NCI-H446 (cell line): ENCODE data around the gene KLHL6.

Experiments used
- DNase-seq, 2 experiments: peaks; one replicate each; lab custom pipeline; 2025; lab: John Stamatoyannopoulos, UW

KLHL6 gene

GRCh38 chr3:183564046-183564445 lies 8.5 kb upstream of the KLHL6 start:
- no peak for DNase-seq

DNA sequence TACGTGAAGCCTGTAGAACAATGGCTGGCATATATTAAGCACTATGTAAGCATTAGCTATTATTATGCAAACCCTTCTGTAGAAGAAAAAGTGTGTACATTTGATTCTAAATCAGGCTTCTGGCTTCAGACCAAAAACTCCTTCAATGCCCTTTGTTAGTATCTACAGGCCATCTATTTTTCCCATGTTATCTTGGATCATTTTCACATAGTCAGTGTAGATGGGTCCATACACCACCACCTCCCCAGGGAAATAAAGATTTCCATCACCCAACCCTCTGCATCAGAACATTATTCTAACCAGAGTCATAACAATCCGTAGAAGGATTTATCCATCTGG lies 8.0 kb upstream of the KLHL6 start:
- no peak for DNase-seq

DNA sequence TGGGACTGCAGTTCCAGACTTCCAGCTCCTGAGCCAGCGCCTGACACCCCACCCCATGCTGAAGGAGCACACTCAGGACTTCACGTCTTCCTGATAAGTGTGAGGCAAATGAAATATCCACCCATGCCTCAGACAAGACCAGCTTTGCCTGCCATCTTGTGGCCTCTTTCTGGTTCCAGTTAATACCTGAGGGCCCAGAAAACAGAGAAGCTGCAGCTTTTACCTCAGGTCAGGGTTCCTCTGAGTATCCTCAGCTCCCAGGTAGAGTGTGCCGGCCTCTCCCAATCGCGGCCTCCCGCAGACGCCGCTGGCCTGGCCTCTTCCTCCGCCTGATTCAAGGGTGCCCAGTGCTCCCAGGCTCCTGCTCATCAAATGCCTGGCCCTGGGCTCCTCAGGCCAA lies 5.1 kb upstream of the KLHL6 start:
- no peak for DNase-seq

DNA sequence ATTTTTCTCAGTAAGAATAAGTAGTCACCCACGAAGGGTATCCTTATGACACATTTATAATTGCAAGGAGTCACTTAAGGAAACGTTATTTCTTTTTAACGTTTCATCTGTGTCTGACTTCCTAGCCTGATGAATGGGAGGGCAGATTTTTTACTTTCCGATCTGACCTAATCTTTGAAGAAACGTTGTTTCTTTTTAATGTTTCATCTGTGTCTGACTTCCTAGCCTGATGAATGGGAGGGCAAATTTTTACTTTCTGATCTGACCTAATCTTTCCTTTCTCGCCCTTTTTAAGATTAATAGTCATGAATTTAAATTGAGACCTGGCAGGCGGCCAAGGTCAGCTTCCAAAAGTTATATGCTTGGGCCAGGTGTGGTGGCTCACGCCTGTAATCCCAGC lies 3.0 kb upstream of the KLHL6 start:
- no peak for DNase-seq

- no peak for DNase-seq
These were observed 1.2 kb upstream of the KLHL6 start for GRCh38 chr3:183556722-183557121.

DNA sequence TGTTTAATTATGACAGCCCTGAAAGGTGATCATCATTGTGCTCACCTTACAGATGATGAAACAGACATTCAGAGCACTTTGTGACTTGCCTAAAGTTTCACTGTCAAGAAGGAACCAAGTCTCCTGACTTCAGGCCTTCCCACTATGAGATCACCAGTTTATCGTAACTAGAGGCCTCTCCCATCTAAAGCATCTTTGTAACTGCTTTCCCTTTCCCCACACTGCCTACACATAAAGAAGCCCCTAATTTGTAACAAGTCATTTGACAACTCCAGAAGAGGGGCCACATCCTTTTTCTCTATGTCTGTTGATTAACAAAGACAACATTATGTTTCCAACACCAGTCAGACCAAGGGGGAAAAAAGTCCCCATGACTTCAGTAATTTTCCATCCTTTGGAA lies 1.1 kb downstream of the KLHL6 start:
- DNase-seq = no peak

- no peak for DNase-seq
These were observed 2.0 kb downstream of the KLHL6 start for GRCh38 chr3:183553334-183554026.

DNA sequence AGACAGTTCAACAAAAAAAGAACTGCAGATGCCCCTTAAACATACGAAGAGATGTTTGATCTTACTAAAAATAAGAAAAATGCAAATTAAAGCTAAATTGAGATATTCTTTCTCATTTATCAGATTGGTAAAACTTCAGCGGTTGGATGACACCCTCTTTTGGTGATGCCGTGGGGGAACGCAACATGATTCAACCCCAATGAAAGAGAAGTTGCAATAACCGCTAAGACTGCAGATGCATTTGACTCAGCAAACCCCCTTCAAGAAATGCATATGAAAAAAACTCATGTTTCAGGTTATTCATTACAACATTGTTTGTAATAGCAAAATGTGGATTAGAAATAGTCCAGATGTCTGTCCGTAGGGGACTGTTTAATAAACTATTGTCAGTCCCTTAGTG lies 3.6 kb downstream of the KLHL6 start:
- no peak for DNase-seq

DNA sequence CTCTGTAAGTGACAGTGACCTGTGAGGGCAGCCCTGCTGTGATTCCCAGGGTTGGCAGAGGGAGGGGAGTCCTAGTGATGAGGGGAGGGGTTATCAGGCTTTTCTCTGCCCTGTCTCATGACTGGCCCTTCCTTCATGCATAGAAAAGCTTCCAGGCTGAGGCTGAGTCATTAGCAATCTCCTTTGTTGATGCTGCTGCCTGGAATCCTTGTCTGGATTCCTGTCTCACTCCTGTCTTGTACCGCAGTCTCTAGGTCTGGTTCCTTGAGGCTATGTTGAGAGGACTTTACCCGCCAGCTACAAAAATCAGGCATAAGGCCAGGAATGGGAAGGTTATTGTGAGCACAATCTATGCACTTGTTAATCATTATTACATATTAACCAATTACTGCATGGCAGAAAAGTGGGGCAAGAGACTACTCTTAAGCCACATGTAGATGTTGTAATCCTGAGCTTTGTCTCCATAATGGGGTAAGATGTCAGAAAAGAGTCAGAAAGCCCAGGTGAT lies 7.2 kb downstream of the KLHL6 start:
- no peak for DNase-seq

- DNase-seq = no peak
These were observed 8.9 kb downstream of the KLHL6 start for GRCh38 chr3:183546625-183547024.

- DNase-seq = no peak
These were observed 9.8 kb downstream of the KLHL6 start for GRCh38 chr3:183545708-183546107.

DNA sequence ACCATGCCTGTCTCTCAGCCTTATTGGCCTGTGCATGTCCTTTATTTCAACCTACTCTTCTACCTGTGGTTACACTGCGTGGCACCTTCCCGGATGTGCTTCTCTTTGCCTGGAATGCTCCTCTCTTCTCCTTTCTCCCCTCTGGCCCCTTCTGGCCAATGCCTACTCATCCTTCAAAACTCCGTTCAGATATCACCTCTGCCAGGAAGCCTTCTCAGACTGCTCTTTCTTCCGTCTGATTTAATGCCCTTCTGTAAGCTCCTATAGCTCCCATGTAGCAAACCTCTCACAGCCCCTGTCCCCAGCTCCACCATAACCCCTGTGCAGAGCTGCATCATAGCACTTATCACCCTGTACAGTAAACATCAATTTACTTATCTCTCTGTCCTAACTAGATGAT lies 13.2 kb downstream of the KLHL6 start:
- DNase-seq = no peak

DNA sequence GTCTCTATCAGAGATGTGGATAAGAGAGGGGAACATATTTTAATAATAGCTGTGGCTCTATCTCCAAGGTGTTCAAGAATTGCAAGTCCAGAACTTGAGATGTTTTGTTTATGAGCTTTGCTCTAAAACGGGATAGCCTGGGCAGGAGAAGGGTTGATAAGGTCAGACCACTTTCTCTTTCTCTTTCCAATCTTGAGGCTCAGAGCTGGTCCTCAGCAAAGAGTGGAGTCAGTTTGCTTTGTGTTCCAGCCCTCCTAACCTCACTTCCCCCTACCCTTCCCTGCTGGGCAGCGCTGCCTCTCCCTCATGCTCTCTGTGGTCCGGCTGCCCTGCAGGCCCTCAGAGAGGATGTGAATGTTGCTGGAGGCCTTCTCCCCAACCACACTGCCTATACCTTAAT lies 13.8 kb downstream of the KLHL6 start:
- DNase-seq = no peak

DNA sequence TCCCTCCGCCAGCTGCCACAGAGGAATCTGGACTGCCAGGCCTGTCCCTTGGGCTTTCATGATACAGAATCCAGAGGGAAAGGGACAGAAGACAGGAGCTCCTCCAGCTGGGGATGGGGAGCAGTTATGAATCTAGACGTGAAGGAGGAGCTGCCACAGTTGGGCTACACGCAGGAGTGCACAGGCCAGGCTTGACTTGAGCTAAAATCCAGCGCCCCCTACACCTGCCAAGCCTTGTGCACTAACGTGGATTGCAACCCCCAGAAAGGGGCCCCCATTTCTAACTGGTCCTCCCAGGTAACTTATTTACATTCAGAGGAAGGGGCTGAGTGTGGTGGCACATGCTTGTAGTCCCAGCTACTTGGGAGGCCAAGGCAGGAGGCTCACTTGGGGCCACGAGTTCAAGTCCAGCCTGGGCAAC lies 14.3 kb downstream of the KLHL6 start:
- no peak for DNase-seq

GRCh38 chr3:183540501-183541234 lies 14.8 kb downstream of the KLHL6 start:
- DNase-seq = no peak

GRCh38 chr3:183539811-183540210 lies 15.7 kb downstream of the KLHL6 start:
- DNase-seq = no peak

DNA sequence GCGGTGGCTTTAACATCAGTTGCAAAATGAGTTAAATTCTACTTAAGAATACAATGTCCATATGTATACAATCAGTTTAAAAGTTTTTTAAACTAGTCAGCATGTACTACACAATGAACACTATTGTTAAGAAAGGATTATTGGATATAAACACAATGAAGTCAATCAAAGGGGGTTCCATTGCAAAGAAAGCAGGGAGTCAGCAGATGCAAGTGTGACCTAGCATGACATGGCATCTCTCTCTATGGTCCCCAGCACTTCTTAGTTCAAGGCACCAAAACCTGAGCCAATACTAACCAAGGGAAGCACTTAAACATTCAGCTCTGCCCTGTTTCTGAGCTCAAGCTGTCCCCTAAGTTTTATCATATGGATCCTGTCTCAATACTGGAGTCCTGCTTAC lies 17.0 kb downstream of the KLHL6 start:
- no peak for DNase-seq

DNA sequence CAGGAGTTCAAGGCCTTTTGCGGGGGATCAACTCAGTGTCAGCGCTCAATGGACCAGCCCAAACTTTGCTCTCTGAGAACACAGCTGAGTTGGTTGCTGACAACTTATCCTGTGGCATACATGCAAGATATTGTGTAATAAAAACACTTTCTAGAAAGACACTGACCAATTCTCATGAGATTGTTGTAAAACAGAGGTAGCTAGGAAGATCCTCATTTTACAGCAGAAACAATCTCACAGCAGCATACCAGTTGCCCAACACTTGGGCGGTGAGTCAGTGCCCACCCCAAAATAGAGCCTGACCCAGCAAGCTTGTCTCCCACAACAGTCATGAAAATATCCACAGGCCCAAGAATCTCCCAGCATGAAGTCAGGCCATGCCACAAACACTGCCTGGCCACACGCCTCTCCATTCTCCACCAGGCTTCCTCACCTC lies 18.2 kb downstream of the KLHL6 start:
- DNase-seq = no peak

DNA sequence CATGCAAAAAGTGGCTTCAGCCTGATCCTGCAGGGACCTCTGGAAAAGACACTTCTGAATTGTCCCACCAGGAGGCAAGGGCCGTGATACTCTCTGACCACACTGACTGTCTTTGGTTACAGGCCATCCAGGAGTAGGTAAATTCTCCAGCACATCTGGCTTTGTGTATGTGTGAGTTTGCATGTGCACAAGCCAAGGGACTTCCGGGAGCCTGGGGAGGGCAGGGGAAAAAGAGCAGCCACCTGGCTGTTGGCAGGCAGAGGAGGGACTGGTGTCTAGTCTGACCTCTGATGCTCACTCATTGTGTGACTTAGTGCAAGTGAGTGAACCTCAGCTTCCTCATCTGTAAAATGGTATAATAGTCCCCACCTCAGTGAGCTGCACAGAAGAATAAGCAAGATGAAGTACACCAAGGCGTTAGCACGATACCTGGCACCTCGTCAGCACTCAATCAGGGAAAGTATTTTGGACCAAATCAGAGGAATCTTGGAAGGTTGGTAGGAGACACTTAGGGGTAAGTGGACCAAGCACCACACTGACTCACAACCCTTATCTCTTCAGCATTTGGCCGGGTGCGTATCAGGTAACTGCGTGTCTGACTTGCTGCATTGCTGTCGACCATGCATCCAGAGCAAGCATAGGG lies 19.1 kb downstream of the KLHL6 start:
- no peak for DNase-seq

DNA sequence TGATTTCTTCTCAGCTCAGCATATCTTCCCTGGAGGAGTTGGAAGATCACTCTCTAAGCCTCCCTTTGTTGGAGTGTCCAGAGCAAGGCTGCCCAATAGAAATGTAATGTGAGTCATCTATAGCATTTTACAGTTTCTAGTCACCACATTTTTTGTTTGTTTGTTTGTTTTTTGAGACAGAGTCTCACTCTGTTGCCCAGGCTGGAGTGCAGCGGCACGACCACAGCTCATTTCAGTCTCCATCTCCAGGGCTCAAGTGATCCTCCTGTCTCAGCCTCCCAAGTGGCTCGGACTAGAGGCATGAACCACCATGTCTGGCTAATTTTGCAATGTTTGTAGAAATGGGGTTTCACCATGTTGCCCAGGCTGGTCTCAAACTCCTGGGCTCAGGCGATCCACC lies 21.3 kb downstream of the KLHL6 start:
- DNase-seq = no peak

DNA sequence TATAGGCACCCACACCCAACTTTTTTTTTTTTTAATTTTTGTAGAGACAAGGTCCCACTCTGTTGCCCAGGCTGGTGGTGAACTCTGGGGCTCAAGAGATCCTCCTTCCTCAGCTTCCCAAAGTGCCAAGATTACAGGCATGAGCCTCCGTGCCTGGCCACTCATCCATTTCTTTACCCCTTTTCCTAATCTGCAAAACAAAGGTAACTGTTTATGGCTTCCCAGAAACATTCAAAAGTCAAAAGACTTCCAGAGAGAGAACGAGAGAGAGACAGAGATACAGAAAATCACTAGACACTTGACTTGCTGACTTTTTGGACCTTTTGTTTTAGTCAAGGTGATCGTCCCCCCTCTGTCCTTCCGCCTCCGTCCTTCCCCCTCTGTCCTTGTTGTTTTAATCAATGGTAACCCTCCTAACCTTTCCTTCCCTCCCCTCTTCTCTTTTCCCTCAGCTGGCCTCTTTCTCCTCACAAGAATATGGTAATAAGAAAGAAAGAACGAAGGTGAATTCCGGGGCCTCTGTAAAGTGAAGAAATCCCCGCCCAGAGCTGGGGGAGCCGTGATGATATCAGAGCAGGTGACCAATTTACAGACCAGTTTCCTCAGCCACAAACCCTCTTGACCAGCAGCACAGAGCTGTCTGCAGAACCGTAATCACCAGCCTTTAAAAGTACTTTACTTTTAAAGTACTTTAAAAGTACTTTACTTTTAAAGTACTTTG lies 21.9 kb downstream of the KLHL6 start:
- no peak for DNase-seq

- no peak for DNase-seq
These were observed 22.7 kb downstream of the KLHL6 start for GRCh38 chr3:183532620-183533411.
